Measurements from ENCODE around the gene PACS1. TPM values are rescaled to one million over a fixed set of nuclear protein-coding genes. Genes with fewer than 3 reads are reported as not detected.

The PACS1 gene
- total and polyA plus RNA-seq, 8 donors, result 50.7 to 57.5 (median 54.9) TPM

GRCh38 chr11:66261578-66261977, 191.5 kb downstream of the PACS1 start:
- peaks cover 0 to 56% of the 10 kb centered on the region in 2 donors for H3K36me3 ChIP-seq
- ATAC-seq, result no peak
- intact Hi-C loops (cut with DNase I), result no loop called here

GRCh38 chr11:66262191-66262590, 192.1 kb downstream of the PACS1 start:
- TF ChIP-seq CTCF (IDR thresholded peaks at IDR 0.05), result no peak
- Histone ChIP-seq H3K36me3 (peaks cover 0 to 56% of the 10 kb centered on the region in 2 donors), H3K27ac (no peak overlapping the region), H3K4me3 (no peak overlapping the region), H3K27me3 (peaks cover 0 to 9% of the 10 kb centered on the region in 2 donors), H3K9me3 (no peaks in the 10 kb centered on the region), H3K4me1 (peaks cover 9 to 18% of the 10 kb centered on the region in 2 donors)
- intact Hi-C loops (cut with DNase I), result no loop called here
- DNase-seq (no peak), ATAC-seq (no peak)

More at GRCh38 chr11:66261578-66261977, 191.5 kb downstream of the PACS1 start:
- Histone ChIP-seq H3K27me3 (peaks cover 0 to 15% of the 10 kb centered on the region in 2 donors), H3K9me3 (no peaks in the 10 kb centered on the region), H3K4me1 (peaks cover 6 to 17% of the 10 kb centered on the region in 2 donors), H3K27ac (no peak overlapping the region), H3K4me3 (no peak overlapping the region)
- DNase-seq, result no peak
- TF ChIP-seq CTCF (IDR thresholded peaks at IDR 0.05), result no peak

- Histone ChIP-seq H3K27ac (no peak overlapping the region), H3K9me3 (no peaks in the 10 kb centered on the region), H3K36me3 (peaks cover 0 to 56% of the 10 kb centered on the region in 2 donors), H3K4me1 (peaks cover 9 to 17% of the 10 kb centered on the region in 2 donors), H3K4me3 (no peak overlapping the region), H3K27me3 (peaks cover 0 to 4% of the 10 kb centered on the region in 2 donors)
- no peak for DNase-seq
- intact Hi-C loops (cut with DNase I), result no loop called here
- no peak for TF ChIP-seq CTCF (IDR thresholded peaks at IDR 0.05)
- no peak for ATAC-seq
Observed at GRCh38 chr11:66262696-66263095, 192.6 kb downstream of the PACS1 start.

- no peak for DNase-seq
- intact Hi-C loops (cut with DNase I), result no loop called here
- no peak overlapping the region for H3K27ac ChIP-seq
Observed at GRCh38 chr11:66263231-66263630, 193.2 kb downstream of the PACS1 start.

GRCh38 chr11:66263785-66264184, 193.7 kb downstream of the PACS1 start:
- Histone ChIP-seq H3K27ac (no peak overlapping the region), H3K9me3 (no peaks in the 10 kb centered on the region), H3K4me1 (peaks cover 4 to 18% of the 10 kb centered on the region in 2 donors), H3K36me3 (peaks cover 0 to 56% of the 10 kb centered on the region in 2 donors), H3K4me3 (no peak overlapping the region), H3K27me3 (no peaks in the 10 kb centered on the region)
- ATAC-seq (no peak), DNase-seq (no peak)
- no peak for TF ChIP-seq CTCF (IDR thresholded peaks at IDR 0.05)
- intact Hi-C loops (cut with DNase I), result no loop called here

More at GRCh38 chr11:66263231-66263630, 193.2 kb downstream of the PACS1 start:
- peaks cover 0 to 56% of the 10 kb centered on the region in 2 donors for H3K36me3 ChIP-seq
- H3K4me3 ChIP-seq, result no peak overlapping the region
- no peak for TF ChIP-seq CTCF (IDR thresholded peaks at IDR 0.05)
- H3K27me3 ChIP-seq, result no peaks in the 10 kb centered on the region
- no peaks in the 10 kb centered on the region for H3K9me3 ChIP-seq
- peaks cover 9 to 23% of the 10 kb centered on the region in 2 donors for H3K4me1 ChIP-seq
- ATAC-seq, result no peak
